ENCODE measurements around the gene CD6.

CD6 gene

DNA sequence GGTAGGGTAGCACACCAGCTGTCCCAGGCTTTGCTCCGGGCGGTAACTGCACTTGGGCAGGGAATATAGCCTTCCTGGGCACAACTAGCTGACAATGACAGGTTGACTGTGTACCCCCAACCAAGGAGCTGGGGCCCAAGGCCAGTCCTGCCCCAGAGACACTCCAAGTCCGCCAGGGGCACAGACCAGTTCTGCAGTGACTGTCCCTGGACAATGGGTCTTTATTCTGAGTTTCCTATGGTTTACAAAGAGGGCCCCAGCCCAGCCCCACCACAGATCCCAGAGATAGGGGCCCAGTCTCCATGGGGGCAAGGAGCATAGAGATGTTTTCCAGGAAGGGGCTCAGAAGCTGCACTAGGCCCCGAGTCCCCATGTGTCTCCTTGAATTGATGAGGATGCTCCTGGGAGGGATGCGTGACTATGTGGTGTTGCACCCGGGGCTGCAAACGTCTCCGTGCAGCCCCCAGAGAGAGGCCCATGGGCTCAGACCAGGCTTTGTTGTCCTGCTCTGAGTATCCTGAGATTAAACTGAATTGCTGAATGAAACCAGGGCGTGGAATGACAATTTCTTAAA lies 48.4 kb downstream of the CD6 start:
- in situ Hi-C loops (cut with HindIII; ENCODE audit: low pct_ligation_motif_present, low pct_unique_long_range_greater_than_20kb, low sequenced_read_pairs): no loop called here
- no peak for DNase-seq

DNA sequence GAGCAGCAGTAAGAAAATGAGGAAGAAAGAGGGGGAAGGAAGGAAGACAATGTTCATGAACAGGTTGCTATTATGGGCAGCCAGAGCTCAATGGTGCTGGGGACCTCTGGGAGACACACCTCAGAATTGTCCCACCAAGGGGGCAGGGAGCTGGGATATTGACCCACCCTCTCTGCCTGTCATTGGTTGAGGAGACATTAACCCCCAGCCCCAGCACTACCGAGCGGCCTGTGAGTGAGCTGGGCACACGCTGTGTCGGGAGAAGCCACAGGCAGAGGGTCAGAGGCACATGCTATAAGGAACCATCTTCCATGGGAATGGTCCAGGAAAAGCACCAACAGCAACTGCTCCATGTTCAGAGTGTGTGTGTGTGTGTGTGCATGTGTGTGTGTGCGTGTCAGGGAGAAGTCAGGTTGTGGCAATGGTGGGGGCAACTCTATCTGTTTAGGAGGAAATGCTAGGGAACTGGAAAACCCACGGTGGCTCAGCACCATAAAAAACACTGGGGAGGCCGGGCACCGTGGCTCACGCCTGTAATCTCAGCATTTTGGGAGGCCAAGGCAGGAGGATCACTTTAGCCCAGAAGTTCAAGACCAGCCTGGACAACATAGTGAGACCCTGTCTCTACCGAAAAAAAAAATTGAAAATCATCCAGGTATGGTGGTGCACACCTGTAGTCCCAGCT lies 49.2 kb downstream of the CD6 start:
- in situ Hi-C loops (cut with HindIII; ENCODE audit: low pct_ligation_motif_present, low pct_unique_long_range_greater_than_20kb, low sequenced_read_pairs): no loop called here
- no peak for DNase-seq

DNA sequence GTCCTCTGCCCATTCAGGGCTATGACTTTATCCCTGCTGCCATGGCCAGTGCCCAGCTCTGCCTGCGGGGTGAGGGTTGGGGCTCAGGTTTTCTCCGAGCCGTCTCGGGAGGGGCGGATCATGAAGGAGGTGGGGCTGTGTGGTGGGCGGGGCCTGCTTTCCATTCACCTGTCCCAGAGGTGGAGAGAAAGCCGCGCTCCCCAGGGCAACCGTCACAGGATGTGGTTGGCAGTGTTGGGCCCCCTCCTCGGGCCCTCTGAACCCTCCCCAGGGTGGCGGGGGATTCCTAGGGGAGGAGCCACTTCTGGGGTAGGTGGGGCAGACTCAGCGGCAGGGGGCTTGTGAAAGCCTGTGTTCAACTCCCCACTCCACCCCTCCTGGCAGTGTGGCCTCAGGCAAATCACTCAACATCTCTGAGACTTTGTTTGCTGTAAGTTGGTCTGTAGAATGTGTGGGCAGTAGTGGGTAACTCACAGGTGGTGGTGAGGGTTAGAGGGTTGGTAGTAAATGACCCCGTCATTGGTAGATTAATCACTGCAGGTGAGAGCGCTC lies 50.3 kb downstream of the CD6 start:
- no peak for DNase-seq
- in situ Hi-C loops (cut with HindIII; ENCODE audit: low pct_ligation_motif_present, low pct_unique_long_range_greater_than_20kb, low sequenced_read_pairs): no loop called here

DNA sequence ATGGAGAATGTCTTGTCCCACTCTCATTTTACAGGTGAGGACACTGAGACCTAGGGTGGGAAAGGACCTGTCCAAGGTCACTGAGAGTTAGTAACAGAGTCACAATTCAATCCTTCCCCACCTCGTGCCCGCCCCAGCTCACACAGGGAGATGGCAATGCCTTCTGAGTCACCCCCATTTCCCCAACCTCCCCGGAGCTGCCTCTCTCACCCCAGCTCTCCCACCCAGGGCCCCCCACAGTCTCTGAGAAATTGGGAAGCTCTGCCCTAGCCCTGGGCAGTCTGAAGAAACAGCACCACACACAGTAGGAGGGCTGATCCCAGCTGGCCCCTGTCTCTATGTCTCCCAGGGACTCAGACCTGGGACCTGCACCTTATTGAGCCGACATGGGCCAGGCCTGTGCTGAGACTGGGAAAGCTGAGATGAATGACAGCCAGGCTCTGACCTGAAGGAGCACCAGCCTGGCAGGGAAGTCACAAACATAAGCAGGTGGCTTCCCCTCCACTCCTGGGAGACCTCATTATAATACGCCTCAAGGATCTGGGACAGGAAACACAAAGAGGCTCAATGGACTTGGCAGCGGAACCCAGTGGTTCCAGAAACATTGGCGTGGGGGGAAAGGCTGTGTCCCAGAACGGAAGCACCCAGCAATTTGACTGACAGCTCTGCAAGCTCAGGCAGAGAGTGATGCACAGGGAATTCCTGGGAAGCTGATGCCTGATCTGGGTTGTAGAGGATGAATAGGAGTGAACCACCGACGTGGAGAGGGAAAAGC lies 51.0 kb downstream of the CD6 start:
- in situ Hi-C loops (cut with HindIII; ENCODE audit: low pct_ligation_motif_present, low pct_unique_long_range_greater_than_20kb, low sequenced_read_pairs): no loop called here
- no peak for DNase-seq

DNA sequence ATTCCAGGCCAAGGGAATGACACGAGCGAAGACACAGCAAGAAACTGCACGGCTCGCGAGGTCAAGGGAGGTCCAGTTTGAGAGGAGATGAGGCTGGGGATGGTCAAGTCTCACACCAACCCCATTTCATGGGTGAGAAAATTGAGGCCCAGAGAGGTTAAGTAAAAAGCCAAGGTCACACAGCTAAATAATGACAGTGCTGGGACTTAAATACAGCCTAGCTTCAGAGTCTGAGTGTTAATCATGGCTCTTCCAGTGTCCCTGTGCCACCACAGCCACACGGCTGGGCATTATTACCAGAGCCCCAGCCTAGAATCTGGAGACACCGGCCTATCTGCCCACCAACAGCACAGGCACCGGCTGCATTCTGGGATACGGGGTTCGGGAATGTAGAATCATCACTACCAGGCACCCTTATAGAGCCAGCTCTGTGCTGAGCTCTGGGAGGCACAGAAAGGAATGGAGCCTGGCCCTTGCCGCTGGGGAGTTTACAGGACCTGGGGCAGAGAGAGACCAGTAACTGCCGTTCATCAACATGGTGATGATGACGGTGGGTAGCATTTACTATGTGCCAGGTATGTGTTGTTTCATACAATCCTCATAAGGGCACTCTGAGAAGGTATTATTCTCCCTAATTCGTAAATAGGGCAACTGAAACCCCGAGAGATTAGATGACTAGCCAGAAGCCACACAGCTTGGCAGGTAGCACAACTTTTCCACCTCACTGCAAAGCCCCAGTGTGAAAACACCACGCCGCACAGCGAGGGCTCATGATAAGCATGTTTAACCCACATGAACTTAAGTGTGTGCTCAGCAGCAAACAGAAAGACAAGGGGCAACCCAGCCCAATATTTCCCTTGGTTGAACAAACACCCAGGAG lies 51.8 kb downstream of the CD6 start:
- DNase-seq: no peak
- in situ Hi-C loops (cut with HindIII; ENCODE audit: low pct_ligation_motif_present, low pct_unique_long_range_greater_than_20kb, low sequenced_read_pairs): no loop called here

DNA sequence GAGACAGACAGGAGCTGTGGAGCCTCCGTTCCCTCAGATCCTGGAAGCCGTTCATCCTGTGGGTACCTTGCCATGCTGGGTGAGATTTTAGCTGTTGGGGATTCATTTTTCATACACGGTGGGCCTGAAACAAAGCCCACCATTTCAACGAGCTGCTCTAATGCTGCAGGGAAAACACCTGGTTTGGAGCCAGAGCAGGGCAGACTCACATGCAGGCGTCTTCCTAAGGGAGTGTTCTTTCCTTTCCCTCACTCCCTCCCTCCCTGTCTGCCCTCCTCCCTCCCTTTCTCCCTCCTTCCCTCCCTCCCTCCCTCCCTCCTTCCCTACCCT lies 52.5 kb downstream of the CD6 start:
- DNase-seq: no peak
- in situ Hi-C loops (cut with HindIII; ENCODE audit: low pct_ligation_motif_present, low pct_unique_long_range_greater_than_20kb, low sequenced_read_pairs): no loop called here

DNA sequence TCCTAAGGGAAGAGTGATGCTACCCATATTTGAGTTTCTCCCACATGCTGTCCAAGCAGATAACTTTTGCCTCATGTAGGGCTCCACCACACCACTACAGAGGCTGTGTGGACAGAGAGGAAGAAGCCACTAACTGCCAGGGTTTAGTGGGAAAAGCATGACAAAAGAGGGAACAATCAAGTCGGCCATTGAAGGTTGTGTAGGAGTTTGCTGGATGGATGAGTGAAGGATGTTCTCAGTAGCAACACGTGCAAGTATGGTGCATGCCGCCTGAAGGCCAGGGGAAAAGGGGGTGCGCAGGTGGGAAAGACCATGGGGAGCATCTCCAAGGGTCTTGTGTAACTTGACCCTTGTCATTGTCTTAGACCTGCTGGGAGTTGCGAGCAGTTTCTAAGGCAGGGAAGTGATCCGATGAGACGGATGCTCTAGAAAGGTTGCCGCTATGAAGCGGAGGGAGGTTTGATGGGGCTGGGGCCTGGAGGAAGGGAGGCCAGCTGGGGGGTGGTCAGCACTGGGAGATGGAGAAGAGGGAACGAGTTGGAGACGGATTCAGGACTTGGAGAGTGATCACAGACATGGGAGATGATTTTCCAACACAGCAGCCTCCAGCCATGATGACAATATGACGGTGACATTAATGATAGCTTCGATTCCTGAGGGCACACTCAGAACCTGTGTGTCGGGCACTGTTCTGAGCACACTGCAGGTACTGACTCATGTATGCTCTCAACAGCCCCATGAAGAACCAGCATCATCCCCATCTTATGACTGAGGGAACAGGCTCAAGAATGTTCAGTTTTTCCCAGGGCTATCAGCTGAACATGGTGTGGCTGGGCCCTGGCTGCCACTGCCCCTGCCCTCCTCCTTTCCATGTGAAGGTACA lies 53.7 kb downstream of the CD6 start:
- DNase-seq: no peak
- in situ Hi-C loops (cut with HindIII; ENCODE audit: low pct_ligation_motif_present, low pct_unique_long_range_greater_than_20kb, low sequenced_read_pairs): no loop called here

DNA sequence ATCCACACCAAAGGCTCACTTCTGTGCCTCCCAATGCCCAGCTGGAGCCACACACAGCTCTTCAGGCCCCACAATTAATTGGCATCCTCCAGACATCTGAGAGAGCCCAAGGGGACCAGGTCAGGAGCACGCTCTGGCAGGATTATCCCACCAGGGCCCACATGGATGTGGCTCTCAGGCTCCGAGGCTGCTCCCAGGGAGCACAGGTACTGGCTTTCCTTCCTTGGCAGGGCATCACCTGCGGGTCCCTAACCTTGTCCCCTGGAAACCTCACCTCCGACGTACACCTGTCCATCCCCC lies 54.3 kb downstream of the CD6 start:
- in situ Hi-C loops (cut with HindIII; ENCODE audit: low pct_ligation_motif_present, low pct_unique_long_range_greater_than_20kb, low sequenced_read_pairs): no loop called here
- no peak for DNase-seq

DNA sequence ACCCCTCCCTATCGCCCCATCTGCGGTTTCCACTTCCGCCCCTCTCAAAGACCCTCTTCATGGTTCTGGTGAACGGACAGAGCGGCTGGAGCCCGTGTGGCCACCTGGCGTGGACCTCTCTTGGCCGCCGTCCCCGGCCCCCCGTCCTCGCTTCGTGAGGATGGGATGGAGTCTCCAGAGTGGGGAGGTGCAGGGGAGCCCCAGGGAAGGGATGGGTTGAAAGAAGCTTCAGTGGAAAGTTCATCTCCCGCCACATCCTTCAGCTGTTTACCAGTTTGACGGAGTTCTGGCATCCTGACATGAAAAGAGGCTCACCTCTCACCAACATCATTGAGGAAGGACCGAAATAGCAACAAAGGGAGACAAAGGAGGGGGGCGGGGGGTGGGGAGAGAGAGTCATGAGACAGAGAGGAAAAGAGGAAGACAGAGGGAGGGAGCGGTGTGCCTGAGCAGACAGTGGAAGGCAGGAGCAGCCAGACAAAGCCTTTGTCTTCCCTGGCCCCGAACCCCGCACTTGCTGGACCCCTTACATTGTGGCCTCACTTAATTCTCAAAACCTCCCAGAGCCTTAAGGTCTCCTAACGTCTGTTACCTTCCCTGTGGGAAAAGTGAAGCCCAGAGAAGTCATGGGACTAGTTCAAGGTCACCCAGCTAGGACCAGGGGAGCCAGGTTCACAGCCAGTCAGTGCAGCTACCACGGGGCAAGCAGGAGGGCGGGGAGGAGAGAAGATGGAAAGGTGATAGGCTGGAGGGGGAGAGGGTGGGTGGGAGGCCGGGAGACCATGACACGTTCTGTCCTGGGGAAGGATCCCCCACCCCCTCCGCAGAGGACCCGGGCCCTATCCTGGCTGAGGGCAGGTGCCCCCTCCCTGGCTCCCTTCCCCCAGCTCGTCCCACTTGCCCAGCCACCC lies 54.9 kb downstream of the CD6 start:
- in situ Hi-C loops (cut with HindIII; ENCODE audit: low pct_ligation_motif_present, low pct_unique_long_range_greater_than_20kb, low sequenced_read_pairs): no loop called here
- no peak for DNase-seq

DNA sequence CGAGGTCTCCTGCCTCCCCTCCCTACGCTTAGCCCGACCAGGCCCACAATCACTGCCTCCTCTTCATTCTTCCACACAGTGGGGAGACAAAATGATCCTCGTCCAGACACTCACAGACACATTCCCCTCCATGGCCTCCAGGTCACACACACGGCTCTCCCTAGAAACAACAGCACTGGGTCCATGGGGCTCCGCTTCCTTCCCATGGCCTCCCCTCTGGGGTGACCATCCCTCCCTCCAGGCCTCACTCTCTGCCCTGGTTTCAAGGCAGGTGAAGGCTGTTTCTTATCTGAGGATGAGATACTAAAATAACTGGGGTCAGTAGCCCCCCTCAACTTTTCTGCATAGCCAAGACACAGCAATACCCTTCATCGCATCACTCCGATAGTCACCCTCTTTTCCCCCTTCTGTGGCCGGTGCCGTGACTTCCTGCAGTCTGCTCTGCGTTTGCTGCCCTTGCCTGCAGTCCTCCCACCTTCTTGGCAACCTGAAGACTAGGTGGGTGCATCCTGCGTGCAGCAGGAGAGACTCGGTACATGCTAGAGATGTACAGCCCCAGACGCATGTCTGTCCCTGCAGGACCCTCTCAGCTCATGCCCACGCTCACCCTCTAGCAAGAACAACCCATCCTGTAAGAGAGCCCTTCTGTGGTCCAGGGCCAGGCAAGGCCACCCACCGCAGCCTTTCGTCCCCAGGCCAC lies 55.8 kb downstream of the CD6 start:
- no peak for DNase-seq

DNA sequence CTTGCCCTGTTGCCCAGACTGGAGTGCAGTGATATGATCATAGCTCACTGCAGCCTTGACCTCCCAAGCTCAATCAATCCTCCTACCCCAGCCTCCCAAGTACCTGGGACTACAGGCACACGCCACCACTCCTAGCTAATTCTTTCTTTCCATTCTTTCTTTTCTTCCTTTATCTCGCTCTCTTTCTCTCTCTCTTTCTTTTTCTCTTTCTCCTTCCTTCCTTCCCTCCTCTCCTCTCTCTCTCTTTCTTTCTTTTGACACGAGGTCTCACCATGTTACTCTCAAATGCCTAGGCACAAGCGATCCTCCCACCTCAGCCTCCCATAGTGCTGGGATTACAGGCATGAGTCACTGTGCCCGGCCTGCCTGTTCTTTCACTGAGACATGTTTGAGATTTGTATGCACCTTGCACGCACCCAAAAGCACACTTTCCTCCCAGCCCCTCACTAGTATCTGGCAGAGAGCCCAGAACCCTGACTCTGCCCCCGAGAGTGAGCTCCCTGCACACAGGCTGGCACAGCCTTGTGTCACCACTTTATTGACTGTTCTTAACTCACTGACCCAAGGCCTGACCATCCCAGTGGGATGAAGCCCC lies 56.8 kb downstream of the CD6 start:
- in situ Hi-C loops (cut with HindIII; ENCODE audit: low pct_ligation_motif_present, low pct_unique_long_range_greater_than_20kb, low sequenced_read_pairs): no loop called here
- DNase-seq: no peak

More for the DNA sequence above, 55.8 kb downstream of the CD6 start:
- in situ Hi-C loops (cut with HindIII; ENCODE audit: low pct_ligation_motif_present, low pct_unique_long_range_greater_than_20kb, low sequenced_read_pairs): no loop called here

DNA sequence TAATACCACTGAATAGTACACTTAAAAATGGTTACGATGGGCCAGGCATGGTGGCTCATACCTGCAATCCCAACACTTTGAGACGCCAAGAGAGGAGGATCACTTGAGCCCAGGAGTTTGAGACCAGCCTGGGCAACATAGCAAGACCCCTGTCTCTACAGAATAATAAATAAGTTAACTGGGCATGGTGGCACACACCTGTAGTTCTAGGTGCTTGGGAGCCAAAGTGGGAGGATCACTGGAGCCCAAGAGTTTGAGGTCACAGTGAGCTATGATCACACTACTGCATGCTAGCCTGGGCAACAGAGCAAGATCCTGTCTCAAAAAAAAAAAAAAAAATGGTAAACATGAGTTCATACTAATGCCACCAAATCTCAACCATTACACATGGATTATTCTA lies 61.3 kb downstream of the CD6 start:
- in situ Hi-C loops (cut with HindIII; ENCODE audit: low pct_ligation_motif_present, low pct_unique_long_range_greater_than_20kb, low sequenced_read_pairs): no loop called here
- DNase-seq: no peak

DNA sequence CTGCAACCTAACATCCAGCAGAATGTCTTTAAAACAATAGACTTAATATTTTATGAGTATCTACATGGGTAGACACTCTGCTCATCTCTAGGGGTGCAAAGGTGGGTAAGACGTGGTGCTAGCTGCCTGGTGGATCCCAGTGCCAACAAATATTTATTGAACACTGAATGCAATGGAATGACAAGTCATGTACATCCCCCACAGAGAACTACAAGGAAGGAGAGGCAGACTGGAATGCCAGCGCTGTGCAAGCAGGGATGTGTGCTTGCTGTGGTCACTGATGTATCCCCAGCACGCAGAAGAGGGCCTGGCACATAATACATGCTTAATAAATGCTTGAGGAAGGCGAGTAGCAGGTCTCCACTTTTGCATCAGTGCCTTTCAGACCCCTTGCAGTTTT lies 61.9 kb downstream of the CD6 start:
- DNase-seq: no peak
- in situ Hi-C loops (cut with HindIII; ENCODE audit: low pct_ligation_motif_present, low pct_unique_long_range_greater_than_20kb, low sequenced_read_pairs): no loop called here

DNA sequence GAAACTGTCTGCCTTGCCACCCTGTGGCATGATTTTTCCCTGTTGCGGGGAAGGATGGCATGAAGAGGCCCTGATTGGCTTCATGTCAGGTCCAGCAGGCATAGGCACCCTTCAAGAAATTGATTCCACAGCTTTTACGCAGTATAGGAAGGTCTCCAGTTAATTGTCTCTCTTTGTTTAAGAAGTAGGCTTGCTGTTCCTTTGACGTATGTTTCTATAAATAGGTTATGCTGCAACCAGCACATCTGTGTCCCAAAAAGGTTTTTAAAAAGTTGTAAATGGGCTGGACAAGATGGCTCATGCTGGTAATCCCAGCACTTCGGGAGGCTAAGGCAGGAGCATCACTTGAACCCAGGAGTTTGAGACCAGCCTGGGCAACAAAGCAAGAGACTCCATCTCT lies 62.6 kb downstream of the CD6 start:
- in situ Hi-C loops (cut with HindIII; ENCODE audit: low pct_ligation_motif_present, low pct_unique_long_range_greater_than_20kb, low sequenced_read_pairs): no loop called here
- no peak for DNase-seq

DNA sequence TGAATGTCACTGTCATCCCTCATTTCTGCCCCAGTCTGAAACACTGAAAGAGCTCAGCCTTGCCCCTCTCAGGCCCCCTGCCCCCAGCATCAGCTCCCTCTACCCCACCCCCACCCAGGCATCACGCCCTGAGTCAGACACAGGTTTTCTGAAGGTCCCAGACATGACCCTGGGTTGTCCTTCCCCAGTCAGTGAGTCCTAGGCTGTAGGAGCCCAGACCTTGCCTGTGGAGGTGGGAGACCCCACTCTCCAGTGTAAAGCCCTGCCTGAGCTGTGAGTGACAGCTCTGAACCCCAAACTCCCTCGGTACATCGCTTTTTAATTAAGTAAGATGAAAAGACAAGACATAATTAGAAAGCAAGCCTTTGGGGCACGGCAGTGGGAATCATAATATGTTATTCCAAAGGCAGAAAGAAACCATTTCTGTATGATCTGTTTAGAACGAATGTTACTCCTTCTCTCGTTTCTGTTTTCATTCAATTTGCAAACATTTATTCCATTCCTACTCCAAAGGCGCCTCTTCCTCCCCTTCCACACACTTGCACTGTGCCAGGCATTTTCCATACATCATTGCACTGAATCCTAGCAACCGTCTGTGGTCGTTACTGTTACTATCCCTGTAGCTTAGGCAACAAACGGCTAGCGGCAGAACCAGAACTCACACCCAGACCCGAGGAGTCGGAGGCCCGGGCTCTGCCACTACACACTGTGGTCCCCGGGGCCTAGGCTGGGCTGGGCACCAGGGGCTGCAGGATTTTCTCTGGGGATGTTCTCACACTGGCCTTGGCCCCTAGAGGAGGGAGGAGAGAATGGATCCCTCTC lies 63.4 kb downstream of the CD6 start:
- DNase-seq: no peak
- in situ Hi-C loops (cut with HindIII; ENCODE audit: low pct_ligation_motif_present, low pct_unique_long_range_greater_than_20kb, low sequenced_read_pairs): no loop called here

DNA sequence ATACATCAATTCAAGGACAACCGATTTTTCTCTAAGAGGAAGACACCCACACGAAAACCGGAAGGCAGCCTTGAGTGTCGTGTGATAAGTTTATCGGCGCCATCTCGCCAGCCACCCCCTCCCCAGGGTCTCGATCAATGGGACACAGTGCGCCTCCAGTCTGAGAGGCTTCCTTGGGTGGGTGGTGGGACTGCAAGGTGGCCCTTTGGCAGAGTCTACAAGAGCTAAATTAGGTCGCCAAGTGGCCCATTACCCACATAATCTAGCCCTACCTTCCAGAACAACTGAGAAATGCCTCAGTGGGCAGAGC lies 64.0 kb downstream of the CD6 start:
- DNase-seq: no peak
- in situ Hi-C loops (cut with HindIII; ENCODE audit: low pct_ligation_motif_present, low pct_unique_long_range_greater_than_20kb, low sequenced_read_pairs): no loop called here

All from ACHN (cell line).